ENCODE measurements around the gene SCMH1. TPM values are rescaled to one million over a fixed set of nuclear protein-coding genes. Genes with fewer than 3 reads are reported as not detected.

SCMH1 gene
- polyA plus RNA-seq, 1 of the 3 experiments (the other 2 are of a cell fraction), result 38.5 TPM

DNA sequence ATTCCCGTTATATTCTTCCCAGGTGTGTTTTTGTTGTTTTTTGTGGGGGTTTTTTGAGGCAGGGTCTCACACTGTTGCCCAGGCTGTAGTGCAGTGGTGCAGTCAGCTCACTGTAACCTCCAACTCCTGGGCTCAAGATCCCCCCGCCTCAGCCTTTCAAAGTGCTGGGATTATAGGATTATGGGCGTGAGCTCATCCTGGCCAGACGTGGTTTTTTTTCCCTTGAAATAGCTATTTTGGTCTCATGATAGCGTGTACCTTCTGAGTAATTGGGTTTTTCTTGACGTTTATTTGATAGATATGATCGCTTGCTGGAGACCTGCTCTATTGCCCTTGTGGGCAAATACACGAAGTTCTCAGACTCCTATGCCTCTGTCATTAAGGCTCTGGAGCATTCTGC, 245.0 kb downstream of the SCMH1 start (continued):
- TF ChIP-seq ZBTB33 (IDR thresholded peaks at IDR 0.05; ENCODE audit: borderline replicate concordance, low read depth) (no peak), RCOR1 (IDR thresholded peaks at IDR 0.05; ENCODE audit: low read length) (no peak)

GRCh38 chr1:40989066-40989465, 253.0 kb downstream of the SCMH1 start:
- H3K79me2 ChIP-seq (ENCODE audit: insufficient read depth), result peaks cover 81% of the 10 kb centered on the region; the same call in 1 of the 2 replicates
- no peak for TF ChIP-seq EZH2phosphoT487 (IDR thresholded peaks at IDR 0.05; ENCODE audit: borderline replicate concordance, low read depth)
- TF ChIP-seq, protein P1, sequence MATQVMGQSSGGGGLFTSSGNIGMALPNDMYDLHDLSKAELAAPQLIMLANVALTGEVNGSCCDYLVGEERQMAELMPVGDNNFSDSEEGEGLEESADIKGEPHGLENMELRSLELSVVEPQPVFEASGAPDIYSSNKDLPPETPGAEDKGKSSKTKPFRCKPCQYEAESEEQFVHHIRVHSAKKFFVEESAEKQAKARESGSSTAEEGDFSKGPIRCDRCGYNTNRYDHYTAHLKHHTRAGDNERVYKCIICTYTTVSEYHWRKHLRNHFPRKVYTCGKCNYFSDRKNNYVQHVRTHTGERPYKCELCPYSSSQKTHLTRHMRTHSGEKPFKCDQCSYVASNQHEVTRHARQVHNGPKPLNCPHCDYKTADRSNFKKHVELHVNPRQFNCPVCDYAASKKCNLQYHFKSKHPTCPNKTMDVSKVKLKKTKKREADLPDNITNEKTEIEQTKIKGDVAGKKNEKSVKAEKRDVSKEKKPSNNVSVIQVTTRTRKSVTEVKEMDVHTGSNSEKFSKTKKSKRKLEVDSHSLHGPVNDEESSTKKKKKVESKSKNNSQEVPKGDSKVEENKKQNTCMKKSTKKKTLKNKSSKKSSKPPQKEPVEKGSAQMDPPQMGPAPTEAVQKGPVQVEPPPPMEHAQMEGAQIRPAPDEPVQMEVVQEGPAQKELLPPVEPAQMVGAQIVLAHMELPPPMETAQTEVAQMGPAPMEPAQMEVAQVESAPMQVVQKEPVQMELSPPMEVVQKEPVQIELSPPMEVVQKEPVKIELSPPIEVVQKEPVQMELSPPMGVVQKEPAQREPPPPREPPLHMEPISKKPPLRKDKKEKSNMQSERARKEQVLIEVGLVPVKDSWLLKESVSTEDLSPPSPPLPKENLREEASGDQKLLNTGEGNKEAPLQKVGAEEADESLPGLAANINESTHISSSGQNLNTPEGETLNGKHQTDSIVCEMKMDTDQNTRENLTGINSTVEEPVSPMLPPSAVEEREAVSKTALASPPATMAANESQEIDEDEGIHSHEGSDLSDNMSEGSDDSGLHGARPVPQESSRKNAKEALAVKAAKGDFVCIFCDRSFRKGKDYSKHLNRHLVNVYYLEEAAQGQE (IDR thresholded peaks at IDR 0.05; ENCODE audit: low read depth, low read length), result no peak
- no peak for TF ChIP-seq JUND (IDR thresholded peaks at IDR 0.05)
- no peak for TF ChIP-seq GATA2 (CRISPR knock-in tag; IDR thresholded peaks at IDR 0.05)
- no peak for TF ChIP-seq GABPA (IDR thresholded peaks at IDR 0.05; ENCODE audit: low read depth)
- no peak for TF ChIP-seq POLR2AphosphoS5 (IDR thresholded peaks at IDR 0.05; ENCODE audit: low read depth, low read length)
- TF ChIP-seq RCOR1 (IDR thresholded peaks at IDR 0.05; ENCODE audit: low read length), result no peak
- TF ChIP-seq FOXM1 (IDR thresholded peaks at IDR 0.05; ENCODE audit: low read depth), result no peak
- TF ChIP-seq ELF1 (IDR thresholded peaks at IDR 0.05), result no peak
- no peak for TF ChIP-seq TEAD4 (IDR thresholded peaks at IDR 0.05; ENCODE audit: borderline replicate concordance, insufficient read depth)
- no peak for TF ChIP-seq PBX3 (IDR thresholded peaks at IDR 0.05)
- TF ChIP-seq EP300 (IDR thresholded peaks at IDR 0.05; ENCODE audit: borderline replicate concordance in 1 of 2, low read depth in 1 of 2, low read length in 1 of 2), result no peak
- no peak for TF ChIP-seq FOSL2 (IDR thresholded peaks at IDR 0.05; ENCODE audit: borderline replicate concordance, low read depth)
- no peak for TF ChIP-seq RFX5 (IDR thresholded peaks at IDR 0.05; ENCODE audit: low read length)
- TF ChIP-seq SIN3A (IDR thresholded peaks at IDR 0.05; ENCODE audit: borderline replicate concordance, low read depth, low read length), result no peak
- TF ChIP-seq, protein P2, sequence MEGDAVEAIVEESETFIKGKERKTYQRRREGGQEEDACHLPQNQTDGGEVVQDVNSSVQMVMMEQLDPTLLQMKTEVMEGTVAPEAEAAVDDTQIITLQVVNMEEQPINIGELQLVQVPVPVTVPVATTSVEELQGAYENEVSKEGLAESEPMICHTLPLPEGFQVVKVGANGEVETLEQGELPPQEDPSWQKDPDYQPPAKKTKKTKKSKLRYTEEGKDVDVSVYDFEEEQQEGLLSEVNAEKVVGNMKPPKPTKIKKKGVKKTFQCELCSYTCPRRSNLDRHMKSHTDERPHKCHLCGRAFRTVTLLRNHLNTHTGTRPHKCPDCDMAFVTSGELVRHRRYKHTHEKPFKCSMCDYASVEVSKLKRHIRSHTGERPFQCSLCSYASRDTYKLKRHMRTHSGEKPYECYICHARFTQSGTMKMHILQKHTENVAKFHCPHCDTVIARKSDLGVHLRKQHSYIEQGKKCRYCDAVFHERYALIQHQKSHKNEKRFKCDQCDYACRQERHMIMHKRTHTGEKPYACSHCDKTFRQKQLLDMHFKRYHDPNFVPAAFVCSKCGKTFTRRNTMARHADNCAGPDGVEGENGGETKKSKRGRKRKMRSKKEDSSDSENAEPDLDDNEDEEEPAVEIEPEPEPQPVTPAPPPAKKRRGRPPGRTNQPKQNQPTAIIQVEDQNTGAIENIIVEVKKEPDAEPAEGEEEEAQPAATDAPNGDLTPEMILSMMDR (IDR thresholded peaks at IDR 0.05), result no peak
- TF ChIP-seq, protein P3, sequence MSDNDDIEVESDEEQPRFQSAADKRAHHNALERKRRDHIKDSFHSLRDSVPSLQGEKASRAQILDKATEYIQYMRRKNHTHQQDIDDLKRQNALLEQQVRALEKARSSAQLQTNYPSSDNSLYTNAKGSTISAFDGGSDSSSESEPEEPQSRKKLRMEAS (IDR thresholded peaks at IDR 0.05; ENCODE audit: low read depth), result no peak
- no peak for TF ChIP-seq MEF2A (IDR thresholded peaks at IDR 0.05; ENCODE audit: borderline replicate concordance, low read depth)
- no peak for TF ChIP-seq RXRA (IDR thresholded peaks at IDR 0.05; ENCODE audit: borderline replicate concordance, low read depth)
- H3K9me2 ChIP-seq, result no peaks in the 10 kb centered on the region
- H3K9ac ChIP-seq, result no peak overlapping the region
- no peak overlapping the region for H3K4me2 ChIP-seq
- peaks cover 15% of the 10 kb centered on the region for H3F3A ChIP-seq (replicated peaks; ENCODE audit: insufficient read depth)
- CTCF ChIA-PET, result no interaction called here
- H3K27ac ChIP-seq (ENCODE audit: low read depth in 2 of 2, low read length in 1 of 2), result no peak overlapping the region
- peaks cover 20% of the 10 kb centered on the region for H4K20me1 ChIP-seq (ENCODE audit: insufficient read depth)
- WGBS (ENCODE audit: low lambda C conversion rate), result 100% methylated on average over 5 of the region's 5 CpGs
- no peak for DNase-seq
- no peaks in the 10 kb centered on the region for H3K9me3 ChIP-seq
- peaks cover 0 to 5% of the 10 kb centered on the region in 2 experiments; a peak in 3 of 4 replicates for H3K4me1 ChIP-seq (ENCODE audit: control insufficient read depth in 1 of 2, insufficient read depth in 2 of 2, low read depth in 1 of 2, low read length in 1 of 2)
- H3K27me3 ChIP-seq (ENCODE audit: insufficient read depth), result no peaks in the 10 kb centered on the region
- H2AFZ ChIP-seq (ENCODE audit: low read depth), result no peak overlapping the region
- peaks cover 82 to 83% of the 10 kb centered on the region in 2 experiments for H3K36me3 ChIP-seq (replicated peaks in 1 of 2; ENCODE audit: control insufficient read depth in 1 of 2, insufficient read depth in 2 of 2, low read length in 1 of 2)
- no peak overlapping the region for H3K4me3 ChIP-seq (ENCODE audit: low read depth in 2 of 2, low read length in 1 of 2)
- POLR2A ChIA-PET, result no interaction called here

Measured in SK-N-SH (cell line).